Activated CD8-positive, alpha-beta T cell treated with anti-CD3 and anti-CD28 coated beads for 36 hours (primary cell): ENCODE results near the gene PSMC4. TPM values are rescaled to one million over a fixed set of nuclear protein-coding genes. Genes with fewer than 3 reads are reported as not detected.

Experiments
- ATAC-seq: fragments of 200-7000 bp; cut with Tn5 transposase; one replicate; pipeline ENCODE4 v1.10.0; 2021; ENCODE audit warnings: mild to moderate bottlenecking, moderate library complexity
- CTCF ChIA-PET: fragments of 350-600 bp; sonication (Branson Sonifier 250); formaldehyde crosslinking; loops from one replicate; lab custom pipeline; 2021; ENCODE audit warnings: antibody characterized with exemption; lab: Charles Lee
- POLR2A ChIA-PET: fragments of 350-600 bp; sonication (Branson Sonifier 250); formaldehyde crosslinking; loops from one replicate; lab custom pipeline; 2021; ENCODE audit warnings: antibody characterized with exemption; lab: Charles Lee
- DNase-seq: peaks from one replicate; pipeline ENCODE4 v3.0.0-alpha.2; 2020
- H3K27ac Mint-ChIP-seq: one replicate; pipeline ENCODE4 v1.8.0; 2021; ENCODE audit warnings: mild to moderate bottlenecking, mixed read lengths
- H3K27me3 Mint-ChIP-seq: one replicate; pipeline ENCODE4 v1.8.0; 2021; ENCODE audit warnings: mixed read lengths
- H3K36me3 Mint-ChIP-seq: one replicate; pipeline ENCODE4 v1.8.0; 2021; ENCODE audit warnings: low read depth, mixed read lengths
- H3K4me1 Mint-ChIP-seq: one replicate; pipeline ENCODE4 v1.8.0; 2021; ENCODE audit warnings: low read depth, mixed read lengths
- H3K4me3 Mint-ChIP-seq: one replicate; pipeline ENCODE4 v1.8.0; 2021; ENCODE audit warnings: mild to moderate bottlenecking, moderate library complexity, mixed read lengths
- H3K9me3 Mint-ChIP-seq: one replicate; pipeline ENCODE4 v1.8.0; 2021; ENCODE audit warnings: mixed read lengths
- intact Hi-C: fragments of 100-400 bp; cut with micrococcal nuclease; formaldehyde crosslinking; loops from one replicate; pipeline ENCODE4 v1.10.0; 2022
- total RNA-seq, 2 experiments: library from RNA; stranded (reverse); gene quantifications; one replicate each; pipeline ENCODE4 v1.2.3, GENCODE V29; 2021
- TF ChIP-seq, protein P1 (sequence below): fragments of 200-600 bp; IDR thresholded peaks from one replicate; pipeline ENCODE4 v1.8.0; 2022; ENCODE audit warnings: antibody characterized with exemption, mild to moderate bottlenecking

PSMC4 gene
- total RNA-seq, 2 experiments from 2014 or later: 105 to 107 TPM

DNA sequence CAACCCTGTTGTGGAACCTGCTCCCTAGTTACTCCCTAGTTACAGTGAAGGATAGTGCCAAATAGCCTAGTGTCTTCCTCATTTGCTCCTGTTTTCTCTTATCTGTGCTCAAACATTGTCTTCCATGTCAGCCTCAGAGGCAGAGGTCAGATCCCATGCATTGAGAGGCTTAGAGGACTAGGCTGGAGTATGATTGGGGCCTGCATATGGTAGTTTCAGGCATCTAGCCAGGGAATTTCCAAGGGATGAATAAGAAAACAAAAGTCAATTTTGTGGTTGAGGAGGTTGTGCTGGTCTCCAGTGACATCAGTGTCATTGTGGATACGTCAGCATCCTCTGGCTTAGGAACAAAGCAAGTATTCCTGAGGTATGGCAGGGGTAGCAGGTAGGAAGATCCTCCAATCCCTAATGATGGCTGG, 35.3 kb downstream of the PSMC4 start:
- intact Hi-C loops: no loop called here
- no peak overlapping the region for H3K4me3 Mint-ChIP-seq
- peaks cover 9% of the 10 kb centered on the region for H3K9me3 Mint-ChIP-seq
- H3K4me1 Mint-ChIP-seq: peaks cover 5% of the 10 kb centered on the region
- H3K27me3 Mint-ChIP-seq: no peaks in the 10 kb centered on the region
- H3K27ac Mint-ChIP-seq: no peak overlapping the region
- ChIA-PET CTCF (no interaction called here), POLR2A (no interaction called here)
- TF ChIP-seq, protein P1, sequence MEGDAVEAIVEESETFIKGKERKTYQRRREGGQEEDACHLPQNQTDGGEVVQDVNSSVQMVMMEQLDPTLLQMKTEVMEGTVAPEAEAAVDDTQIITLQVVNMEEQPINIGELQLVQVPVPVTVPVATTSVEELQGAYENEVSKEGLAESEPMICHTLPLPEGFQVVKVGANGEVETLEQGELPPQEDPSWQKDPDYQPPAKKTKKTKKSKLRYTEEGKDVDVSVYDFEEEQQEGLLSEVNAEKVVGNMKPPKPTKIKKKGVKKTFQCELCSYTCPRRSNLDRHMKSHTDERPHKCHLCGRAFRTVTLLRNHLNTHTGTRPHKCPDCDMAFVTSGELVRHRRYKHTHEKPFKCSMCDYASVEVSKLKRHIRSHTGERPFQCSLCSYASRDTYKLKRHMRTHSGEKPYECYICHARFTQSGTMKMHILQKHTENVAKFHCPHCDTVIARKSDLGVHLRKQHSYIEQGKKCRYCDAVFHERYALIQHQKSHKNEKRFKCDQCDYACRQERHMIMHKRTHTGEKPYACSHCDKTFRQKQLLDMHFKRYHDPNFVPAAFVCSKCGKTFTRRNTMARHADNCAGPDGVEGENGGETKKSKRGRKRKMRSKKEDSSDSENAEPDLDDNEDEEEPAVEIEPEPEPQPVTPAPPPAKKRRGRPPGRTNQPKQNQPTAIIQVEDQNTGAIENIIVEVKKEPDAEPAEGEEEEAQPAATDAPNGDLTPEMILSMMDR: no peak
- H3K36me3 Mint-ChIP-seq: peaks cover 44% of the 10 kb centered on the region
- DNase-seq: no peak
- no peak for ATAC-seq

GRCh38 chr19:40009674-40010073, 38.7 kb downstream of the PSMC4 start:
- Mint-ChIP-seq H3K9me3 (peaks cover 34% of the 10 kb centered on the region), H3K27ac (no peak overlapping the region), H3K27me3 (no peaks in the 10 kb centered on the region), H3K4me1 (peaks cover 5% of the 10 kb centered on the region), H3K36me3 (peaks cover 78% of the 10 kb centered on the region), H3K4me3 (no peak overlapping the region)
- no peak for ATAC-seq
- DNase-seq: no peak
- ChIA-PET CTCF (no interaction called here), POLR2A (interaction anchor here (0.7 kb wide), 1 partner anchor 13 kb away, joined by 5 read pairs; the partner anchor contains the start of gene ZNF546)
- intact Hi-C loops: no loop called here
- TF ChIP-seq, protein P1: no peak

GRCh38 chr19:40013991-40014390, 43.0 kb downstream of the PSMC4 start:
- CTCF ChIA-PET: no interaction called here
- no peaks in the 10 kb centered on the region for H3K4me1 Mint-ChIP-seq
- POLR2A ChIA-PET: no interaction called here
- ATAC-seq (no peak), DNase-seq (no peak)
- no peak overlapping the region for H3K4me3 Mint-ChIP-seq
- TF ChIP-seq, protein P1: no peak
- no peak overlapping the region for H3K27ac Mint-ChIP-seq
- peaks cover 67% of the 10 kb centered on the region for H3K36me3 Mint-ChIP-seq
- peaks cover 57% of the 10 kb centered on the region for H3K9me3 Mint-ChIP-seq
- intact Hi-C loops: no loop called here
- no peaks in the 10 kb centered on the region for H3K27me3 Mint-ChIP-seq

DNA sequence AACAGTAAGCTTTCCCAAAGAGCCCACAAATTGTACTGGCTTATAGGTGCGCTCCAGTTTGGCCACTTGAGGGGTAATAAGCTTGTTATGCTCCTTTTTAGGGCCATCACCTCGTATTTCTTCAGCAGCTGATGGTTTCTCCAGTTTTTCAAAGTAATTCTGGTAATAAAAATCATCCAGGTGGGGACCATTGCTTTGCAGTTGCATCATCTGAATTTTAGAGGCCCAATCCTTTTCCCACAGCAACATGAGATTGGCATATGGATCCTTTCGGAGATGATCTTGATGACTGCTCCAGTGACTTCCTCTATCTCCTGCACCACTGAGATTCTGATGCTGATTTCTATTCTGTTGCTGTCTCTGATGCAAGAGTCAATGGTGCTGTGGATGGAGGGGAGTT, 53.0 kb downstream of the PSMC4 start:
- ATAC-seq (no peak), DNase-seq (no peak)
- TF ChIP-seq, protein P1: no peak
- CTCF ChIA-PET: interaction anchor here (1.7 kb wide), 1 partner anchor 180 kb away, joined by 3 read pairs; no protein-coding TSS in a partner anchor
- no peak overlapping the region for H3K27ac Mint-ChIP-seq
- intact Hi-C loops: no loop called here
- no peak overlapping the region for H3K4me3 Mint-ChIP-seq
- H3K4me1 Mint-ChIP-seq: no peaks in the 10 kb centered on the region
- POLR2A ChIA-PET: no interaction called here
- H3K36me3 Mint-ChIP-seq: peaks cover 18% of the 10 kb centered on the region
- H3K9me3 Mint-ChIP-seq: peaks cover 57% of the 10 kb centered on the region
- H3K27me3 Mint-ChIP-seq: no peaks in the 10 kb centered on the region

- POLR2A ChIA-PET: no interaction called here
- H3K9me3 Mint-ChIP-seq: peaks cover 58% of the 10 kb centered on the region
- ATAC-seq (no peak), DNase-seq (no peak)
- TF ChIP-seq, protein P1: no peak
- intact Hi-C loops: no loop called here
- no peaks in the 10 kb centered on the region for H3K27me3 Mint-ChIP-seq
- no peaks in the 10 kb centered on the region for H3K4me1 Mint-ChIP-seq
- peaks cover 27% of the 10 kb centered on the region for H3K36me3 Mint-ChIP-seq
- CTCF ChIA-PET: no interaction called here
- H3K4me3 Mint-ChIP-seq: no peak overlapping the region
- no peak overlapping the region for H3K27ac Mint-ChIP-seq
These were observed 55.1 kb downstream of the PSMC4 start for GRCh38 chr19:40025938-40026596.
